ENCODE data around the gene CREB3L4.
A peak's percentile ranks its signal among the peaks of the same experiment; 100 is the strongest.

Gene CREB3L4

GRCh38 chr1:153932156-153933131 lies 35.3 kb upstream of the CREB3L4 start:
- Mint-ChIP-seq H3K27ac (no peak overlapping the region), H3K4me3 (no peak overlapping the region), H3K4me1 (ENCODE audit: low read depth) (peaks cover 13% of the 10 kb centered on the region), H3K9me3 (no peaks in the 10 kb centered on the region), H3K36me3 (ENCODE audit: low read depth) (peaks cover 52% of the 10 kb centered on the region), H3K27me3 (no peaks in the 10 kb centered on the region)

GRCh38 chr1:153933430-153933829 lies 34.3 kb upstream of the CREB3L4 start:
- H3K4me3 Mint-ChIP-seq = no peak overlapping the region
- peaks cover 8% of the 10 kb centered on the region for H3K4me1 Mint-ChIP-seq (ENCODE audit: low read depth)
- no peaks in the 10 kb centered on the region for H3K9me3 Mint-ChIP-seq
- no peak overlapping the region for H3K27ac Mint-ChIP-seq
- H3K36me3 Mint-ChIP-seq (ENCODE audit: low read depth) = peaks cover 58% of the 10 kb centered on the region
- no peaks in the 10 kb centered on the region for H3K27me3 Mint-ChIP-seq

- Mint-ChIP-seq H3K27ac (no peak overlapping the region), H3K9me3 (no peaks in the 10 kb centered on the region), H3K27me3 (no peaks in the 10 kb centered on the region), H3K4me1 (ENCODE audit: low read depth) (peaks cover 3% of the 10 kb centered on the region), H3K36me3 (ENCODE audit: low read depth) (peaks cover 60% of the 10 kb centered on the region), H3K4me3 (no peak overlapping the region)
These were observed 33.7 kb upstream of the CREB3L4 start for GRCh38 chr1:153933955-153934354.

GRCh38 chr1:153934746-153935145 lies 33.0 kb upstream of the CREB3L4 start:
- H3K27me3 Mint-ChIP-seq = no peaks in the 10 kb centered on the region
- peaks cover 60% of the 10 kb centered on the region for H3K36me3 Mint-ChIP-seq (ENCODE audit: low read depth)
- H3K27ac Mint-ChIP-seq = no peak overlapping the region
- no peaks in the 10 kb centered on the region for H3K9me3 Mint-ChIP-seq
- H3K4me3 Mint-ChIP-seq = no peak overlapping the region
- no peaks in the 10 kb centered on the region for H3K4me1 Mint-ChIP-seq (ENCODE audit: low read depth)

- Mint-ChIP-seq H3K36me3 (ENCODE audit: low read depth) (peaks cover 71% of the 10 kb centered on the region), H3K27me3 (no peaks in the 10 kb centered on the region), H3K9me3 (no peaks in the 10 kb centered on the region), H3K4me1 (ENCODE audit: low read depth) (peaks cover 5% of the 10 kb centered on the region), H3K4me3 (no peak overlapping the region), H3K27ac (no peak overlapping the region)
These were observed 31.5 kb upstream of the CREB3L4 start for GRCh38 chr1:153936011-153936802.

GRCh38 chr1:153937331-153937730 lies 30.4 kb upstream of the CREB3L4 start:
- Mint-ChIP-seq H3K4me1 (ENCODE audit: low read depth) (peaks cover 5% of the 10 kb centered on the region), H3K9me3 (no peaks in the 10 kb centered on the region), H3K36me3 (ENCODE audit: low read depth) (peaks cover 75% of the 10 kb centered on the region), H3K27me3 (no peaks in the 10 kb centered on the region), H3K4me3 (no peak overlapping the region), H3K27ac (no peak overlapping the region)

GRCh38 chr1:153938996-153939395 lies 28.7 kb upstream of the CREB3L4 start:
- peak overlapping the region; percentile 45 for H3K27ac Mint-ChIP-seq
- peaks cover 74% of the 10 kb centered on the region for H3K36me3 Mint-ChIP-seq (ENCODE audit: low read depth)

GRCh38 chr1:153939476-153939875 lies 28.2 kb upstream of the CREB3L4 start:
- H3K4me3 Mint-ChIP-seq = no peak overlapping the region
- H3K4me1 Mint-ChIP-seq (ENCODE audit: low read depth) = peaks cover 19% of the 10 kb centered on the region
- H3K27ac Mint-ChIP-seq = peak overlapping the region; percentile 45
- no peaks in the 10 kb centered on the region for H3K9me3 Mint-ChIP-seq
- H3K36me3 Mint-ChIP-seq (ENCODE audit: low read depth) = peaks cover 72% of the 10 kb centered on the region
- H3K27me3 Mint-ChIP-seq = no peaks in the 10 kb centered on the region

More at GRCh38 chr1:153938996-153939395, 28.7 kb upstream of the CREB3L4 start:
- H3K4me3 Mint-ChIP-seq = no peak overlapping the region
- H3K4me1 Mint-ChIP-seq (ENCODE audit: low read depth) = peaks cover 15% of the 10 kb centered on the region
- H3K9me3 Mint-ChIP-seq = no peaks in the 10 kb centered on the region
- no peaks in the 10 kb centered on the region for H3K27me3 Mint-ChIP-seq

- H3K9me3 Mint-ChIP-seq = no peaks in the 10 kb centered on the region
- peak overlapping the region; percentile 75 for H3K27ac Mint-ChIP-seq
- H3K36me3 Mint-ChIP-seq (ENCODE audit: low read depth) = peaks cover 64% of the 10 kb centered on the region
- H3K4me1 Mint-ChIP-seq (ENCODE audit: low read depth) = peaks cover 24% of the 10 kb centered on the region
- no peak overlapping the region for H3K4me3 Mint-ChIP-seq
- H3K27me3 Mint-ChIP-seq = no peaks in the 10 kb centered on the region
These were observed 26.9 kb upstream of the CREB3L4 start for GRCh38 chr1:153940756-153941155.

GRCh38 chr1:153941826-153942725 lies 25.6 kb upstream of the CREB3L4 start:
- no peak overlapping the region for H3K27ac Mint-ChIP-seq
- peaks cover 29% of the 10 kb centered on the region for H3K4me1 Mint-ChIP-seq (ENCODE audit: low read depth)

GRCh38 chr1:153942766-153943549 lies 24.7 kb upstream of the CREB3L4 start:
- H3K27me3 Mint-ChIP-seq = no peaks in the 10 kb centered on the region
- H3K36me3 Mint-ChIP-seq (ENCODE audit: low read depth) = peaks cover 51% of the 10 kb centered on the region
- H3K9me3 Mint-ChIP-seq = no peaks in the 10 kb centered on the region
- no peak overlapping the region for H3K4me3 Mint-ChIP-seq
- peaks cover 31% of the 10 kb centered on the region for H3K4me1 Mint-ChIP-seq (ENCODE audit: low read depth)
- H3K27ac Mint-ChIP-seq = no peak overlapping the region

More at GRCh38 chr1:153941826-153942725, 25.6 kb upstream of the CREB3L4 start:
- Mint-ChIP-seq H3K9me3 (no peaks in the 10 kb centered on the region), H3K4me3 (no peak overlapping the region), H3K27me3 (no peaks in the 10 kb centered on the region), H3K36me3 (ENCODE audit: low read depth) (peaks cover 58% of the 10 kb centered on the region)

GRCh38 chr1:153944005-153944826 lies 23.5 kb upstream of the CREB3L4 start:
- Mint-ChIP-seq H3K4me1 (ENCODE audit: low read depth) (peaks cover 31% of the 10 kb centered on the region), H3K9me3 (no peaks in the 10 kb centered on the region), H3K27me3 (no peaks in the 10 kb centered on the region), H3K27ac (peak overlapping the region; percentile 83), H3K36me3 (ENCODE audit: low read depth) (peaks cover 49% of the 10 kb centered on the region), H3K4me3 (peak overlapping the region; percentile 93)

GRCh38 chr1:153944827-153945117 lies 22.9 kb upstream of the CREB3L4 start:
- Mint-ChIP-seq H3K9me3 (no peaks in the 10 kb centered on the region), H3K27me3 (no peaks in the 10 kb centered on the region), H3K27ac (peak overlapping the region; percentile 83), H3K4me1 (ENCODE audit: low read depth) (peaks cover 31% of the 10 kb centered on the region), H3K4me3 (peak overlapping the region; percentile 93), H3K36me3 (ENCODE audit: low read depth) (peaks cover 46% of the 10 kb centered on the region)
